HG03139 (cell line): ENCODE results near the gene CIDEB.

Source experiments
- ATAC-seq: cut with Tn5 transposase; IDR thresholded peaks from one replicate; pipeline ENCODE4 v1.9.1; 2021; ENCODE audit not compliant: unreplicated experiment

Gene CIDEB

GRCh38 chr14:24255931-24256711, 51.7 kb downstream of the CIDEB start:
- no peak for ATAC-seq

GRCh38 chr14:24255438-24255837, 52.3 kb downstream of the CIDEB start:
- no peak for ATAC-seq
